SW480 (cell line): ENCODE measurements around the gene SURF4.

Source experiments
- DNase-seq: peaks from one replicate; pipeline ENCODE4 v3.0.0-alpha.2; 2016; ENCODE audit warnings: low spot score

The SURF4 gene

DNA sequence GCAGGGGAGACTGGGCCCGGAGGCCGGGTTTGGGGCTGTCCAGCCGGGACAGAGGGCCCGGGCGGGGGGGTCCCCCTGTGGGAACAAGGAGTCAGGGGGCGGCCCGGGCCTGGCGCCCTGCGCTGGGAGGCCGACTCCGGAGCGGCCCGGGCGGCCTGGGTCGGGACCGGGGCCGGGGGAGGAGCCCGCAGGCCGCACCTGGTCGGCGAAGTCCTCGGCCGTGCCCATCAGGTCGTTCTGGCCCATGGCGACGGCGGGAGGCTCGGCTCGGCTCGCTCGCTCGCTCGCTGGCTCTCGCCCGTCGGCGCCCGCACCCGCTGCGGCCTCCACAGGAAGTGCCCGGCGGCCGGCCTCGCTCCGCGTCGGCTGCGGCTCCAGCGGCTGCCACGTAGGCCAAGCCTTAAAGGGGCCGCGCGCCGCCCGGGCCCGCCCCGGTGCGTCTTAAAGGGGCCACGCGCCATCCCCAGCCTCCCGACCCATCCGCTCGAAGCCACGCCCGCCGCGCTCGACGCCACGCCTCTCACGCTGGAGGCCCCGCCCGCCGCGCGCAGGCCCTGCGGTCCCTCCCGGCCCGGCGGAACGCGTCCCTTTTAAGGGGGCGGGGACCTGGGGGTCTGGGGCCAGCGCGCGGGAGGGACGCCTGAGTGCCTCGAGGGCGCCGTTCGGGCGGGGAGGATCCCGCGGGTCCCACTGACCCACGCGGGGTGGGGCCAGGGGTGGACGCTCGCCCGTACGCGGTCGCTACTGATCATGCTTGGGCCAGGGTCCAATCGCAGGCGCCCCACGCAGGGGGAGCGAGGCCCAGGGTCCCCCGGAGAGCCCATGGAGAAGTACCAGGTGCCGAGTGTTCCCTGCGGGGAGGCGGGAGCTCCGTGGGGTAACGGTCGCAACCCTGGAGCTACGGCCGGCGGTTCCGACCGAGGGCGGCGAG is at the start of gene SURF4, which contains the start of gene STKLD1:
Gene SURF4, minus strand, starts transcription at position 337 of the 931 bp plus-strand sequence. Its CDS starts 91 bp downstream, at position 246.
Gene STKLD1, plus strand, starts transcription at position 643 of the 931 bp plus-strand sequence. Its CDS starts 108 bp downstream, at position 751.
- DNase-seq = peak; percentile 92

GRCh38 chr9:133425049-133425632 is 49.3 kb upstream of the SURF4 start:
- no peak for DNase-seq

GRCh38 chr9:133424187-133424586 is 48.3 kb upstream of the SURF4 start:
- DNase-seq = no peak

DNA sequence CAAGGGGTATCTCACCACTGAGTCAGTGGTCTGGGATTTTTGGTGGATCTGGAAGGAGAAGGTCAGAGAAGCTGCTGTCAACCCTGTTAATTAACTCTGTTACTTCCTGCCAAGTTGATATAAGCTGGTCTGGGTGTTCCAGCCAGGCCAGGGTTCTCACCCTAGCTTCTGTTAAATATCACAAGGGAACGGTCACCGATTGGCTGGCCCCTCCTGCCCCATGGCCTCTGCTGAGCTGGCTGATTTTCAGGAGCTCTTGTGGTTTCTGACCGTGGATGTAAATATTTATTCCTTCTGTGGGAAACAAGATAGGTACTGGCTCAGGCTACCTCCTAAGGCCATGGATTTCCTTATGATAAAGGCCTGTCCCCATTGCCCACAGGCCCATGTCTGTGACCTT is 47.4 kb upstream of the SURF4 start:
- no peak for DNase-seq

GRCh38 chr9:133421615-133422542 is 46.0 kb upstream of the SURF4 start, which contains the start of gene ADAMTS13:
TSS of gene ADAMTS13 (plus strand) at chr9:133422367. CDS start at chr9:133422444, 77 bp downstream.
- DNase-seq = peak; percentile 36

- no peak for DNase-seq
These were observed 44.5 kb upstream of the SURF4 start for GRCh38 chr9:133420392-133420827.

GRCh38 chr9:133419005-133419404 is 43.1 kb upstream of the SURF4 start:
- DNase-seq = no peak

DNA sequence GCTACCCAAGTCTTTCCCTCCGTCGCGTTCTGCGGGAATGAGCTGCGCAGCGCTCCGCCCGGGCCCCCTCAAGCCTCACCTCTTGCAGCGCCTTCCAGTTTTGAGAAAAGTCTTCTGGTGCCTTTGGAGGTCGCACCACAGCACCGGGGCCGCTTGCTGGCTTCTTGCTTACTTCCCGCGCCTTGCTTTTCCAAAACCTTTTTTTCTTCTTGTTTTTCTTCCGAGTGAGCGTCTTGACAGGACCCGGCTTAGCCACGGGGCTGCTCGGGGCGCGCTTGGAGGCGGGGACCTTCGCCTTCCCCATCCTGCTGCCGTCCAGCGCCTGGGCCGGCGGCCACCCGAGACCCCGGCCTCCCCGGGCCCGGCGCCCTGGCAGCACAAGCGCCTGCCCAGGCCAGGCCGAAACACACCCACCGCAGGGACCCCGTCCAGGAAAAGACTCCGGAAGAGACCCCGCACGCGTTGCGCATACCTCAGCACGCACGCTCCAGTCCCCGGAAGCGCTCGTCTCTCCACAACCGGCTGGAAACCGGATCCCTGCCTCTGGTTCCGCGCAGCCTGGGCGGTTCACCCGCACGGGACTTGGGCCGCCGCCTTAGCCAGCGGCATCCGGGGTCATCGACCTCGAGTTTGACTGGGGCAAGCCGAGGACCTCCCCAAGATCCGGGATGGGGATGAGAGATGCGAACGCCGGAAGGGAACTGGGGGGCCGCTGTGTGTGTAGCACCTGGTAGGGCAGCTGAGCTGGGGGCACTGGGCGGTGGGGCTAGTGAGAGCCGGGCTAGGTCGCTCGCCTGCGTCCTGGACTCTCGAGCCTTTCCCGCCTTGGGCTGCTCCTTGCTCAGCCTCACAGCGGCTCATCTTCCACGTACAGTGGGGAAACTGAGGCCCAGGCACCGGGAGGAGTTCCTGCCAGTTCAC is 41.9 kb upstream of the SURF4 start, which contains the start of gene REXO4:
Gene REXO4, minus strand, starts transcription at position 470 of the 921 bp plus-strand sequence. Its CDS starts 166 bp downstream, at position 304.
- DNase-seq = peak; percentile 89

GRCh38 chr9:133415170-133415569 is 39.3 kb upstream of the SURF4 start:
- DNase-seq = no peak

GRCh38 chr9:133408042-133408441 is 32.2 kb upstream of the SURF4 start:
- no peak for DNase-seq

- DNase-seq = peak; percentile 73
These were observed 30.8 kb upstream of the SURF4 start for GRCh38 chr9:133406480-133407307.

- no peak for DNase-seq
These were observed 29.9 kb upstream of the SURF4 start for GRCh38 chr9:133405508-133406438.

DNA sequence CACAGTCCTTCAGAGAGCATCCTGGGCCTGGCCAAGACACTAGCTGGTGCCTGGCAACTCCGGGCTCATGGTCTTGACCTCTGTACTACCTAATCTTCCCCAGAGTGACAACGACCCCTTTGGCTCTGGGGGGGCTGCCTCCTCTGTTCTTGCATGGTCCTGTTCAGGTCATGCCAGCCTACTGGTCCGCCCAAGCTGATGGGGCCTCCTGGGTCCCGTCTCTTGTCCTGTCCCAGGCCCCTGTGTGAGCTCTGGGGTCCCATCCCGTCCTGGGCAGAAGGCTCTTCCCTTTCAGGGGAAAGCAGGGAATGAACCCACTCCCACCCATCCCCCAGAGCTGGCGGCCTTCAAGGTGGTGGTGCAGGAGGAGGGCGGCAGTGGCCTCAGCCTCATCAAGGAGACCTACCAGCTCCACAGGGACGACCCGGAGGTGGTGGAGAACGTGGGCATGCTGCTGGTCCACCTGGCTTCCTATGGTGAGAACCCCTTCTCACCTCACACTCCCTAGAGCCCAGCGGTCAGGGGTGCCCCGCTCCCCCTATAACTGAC is 28.7 kb upstream of the SURF4 start:
- DNase-seq = no peak

DNA sequence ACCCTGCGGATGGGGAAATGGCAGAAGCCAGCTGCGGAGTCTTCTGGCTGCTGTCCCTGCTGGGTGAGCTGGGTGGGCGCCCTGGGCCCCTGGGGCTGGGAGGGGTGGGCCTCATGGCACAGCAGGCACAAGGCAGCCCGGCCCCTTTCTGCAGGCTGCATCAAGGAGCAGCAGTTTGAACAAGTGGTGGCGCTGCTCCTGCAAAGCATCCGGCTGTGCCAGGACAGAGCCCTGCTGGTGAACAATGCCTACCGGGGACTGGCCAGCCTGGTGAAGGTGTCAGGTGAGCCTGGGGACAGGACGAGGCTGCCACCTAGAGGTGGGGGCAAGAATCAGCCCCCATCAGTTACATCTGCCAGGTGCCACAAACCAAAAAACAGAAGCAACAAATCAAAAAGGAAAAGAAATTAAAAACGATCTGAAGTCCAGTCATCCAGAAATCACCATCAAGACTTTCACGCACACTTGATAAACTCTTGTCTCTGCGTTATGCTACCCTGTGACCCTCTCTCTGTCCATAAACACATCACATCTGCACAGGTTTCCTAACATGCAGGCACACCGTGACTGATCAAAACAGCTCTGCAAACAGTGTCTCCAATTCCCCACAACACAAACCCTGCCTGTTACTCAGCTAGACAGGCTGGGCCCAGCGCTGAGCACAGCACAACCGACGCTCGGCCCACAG is 28.1 kb upstream of the SURF4 start:
- DNase-seq = peak; percentile 64

GRCh38 chr9:133402689-133403088 is 26.8 kb upstream of the SURF4 start:
- DNase-seq = no peak

DNA sequence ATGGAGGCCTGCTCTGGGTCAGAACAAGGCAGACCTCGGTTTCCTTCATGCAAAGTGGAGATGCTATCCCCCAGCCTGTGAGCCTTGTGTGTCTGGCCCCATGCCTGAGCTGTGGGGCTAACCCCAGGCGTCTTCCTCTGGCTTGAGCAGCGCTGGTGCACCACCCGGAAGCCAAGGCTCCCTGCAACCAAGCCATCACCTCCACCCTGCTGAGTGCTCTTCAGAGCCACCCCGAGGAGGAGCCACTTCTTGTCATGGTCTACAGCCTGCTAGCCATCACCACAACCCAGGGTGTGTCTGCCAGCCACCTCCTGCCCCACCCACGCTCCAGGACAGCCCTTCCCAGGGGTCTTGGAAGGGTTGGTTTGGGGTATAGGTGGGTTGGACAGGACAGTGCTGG is 25.7 kb upstream of the SURF4 start:
- no peak for DNase-seq

- DNase-seq = no peak
These were observed 24.4 kb upstream of the SURF4 start for GRCh38 chr9:133400292-133400691.

GRCh38 chr9:133397895-133398294 is 22.0 kb upstream of the SURF4 start:
- no peak for DNase-seq
